ENCODE data around the gene FAM20C.

Gene FAM20C

DNA sequence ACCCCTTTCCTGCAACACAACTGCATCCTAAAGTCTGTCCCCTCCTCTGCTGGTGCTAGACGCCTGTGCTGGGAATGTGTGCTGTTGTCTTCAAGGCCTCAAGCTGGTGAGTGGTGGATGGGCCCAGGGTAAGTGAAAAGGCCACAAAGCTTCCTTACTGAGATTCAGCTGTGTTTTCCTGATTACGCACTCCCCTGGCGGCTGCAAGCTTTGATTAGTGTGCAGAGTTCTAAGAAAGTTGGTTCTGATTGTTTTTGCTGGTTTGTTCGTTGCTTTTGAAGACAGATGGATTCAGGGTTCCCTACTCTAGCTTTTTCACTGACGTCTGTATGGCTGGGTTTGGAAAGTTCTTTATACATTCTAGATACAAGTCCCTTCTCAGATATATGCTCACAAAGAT is 85.7 kb downstream of the FAM20C start:
- no peak for DNase-seq

- no peak for DNase-seq
These were observed 87.5 kb downstream of the FAM20C start for GRCh38 chr7:279821-280220.

GRCh38 chr7:280461-280860 is 88.1 kb downstream of the FAM20C start:
- no peak for DNase-seq

GRCh38 chr7:281637-282036 is 89.3 kb downstream of the FAM20C start:
- no peak for DNase-seq

DNA sequence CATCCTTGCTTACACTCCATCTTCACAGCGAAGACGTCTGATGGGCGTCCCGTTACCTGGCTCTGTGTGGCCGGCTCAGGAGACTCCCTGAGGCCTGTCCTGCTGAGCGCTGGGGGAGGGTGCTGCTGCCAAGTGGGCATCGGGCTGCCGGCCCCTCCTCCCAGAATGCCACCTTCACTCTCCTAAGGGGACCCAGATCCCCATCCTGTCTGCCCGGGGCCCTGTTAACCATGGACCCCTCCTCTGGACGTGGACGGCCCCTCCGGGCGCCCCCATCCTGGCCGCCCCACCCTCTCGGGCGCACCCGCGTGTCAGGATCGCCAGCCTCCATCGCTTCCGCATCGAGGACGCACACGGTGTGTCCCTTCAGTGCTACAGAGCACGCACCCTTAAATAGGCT is 90.2 kb downstream of the FAM20C start:
- DNase-seq = no peak

GRCh38 chr7:284762-285722 is 92.7 kb downstream of the FAM20C start:
- DNase-seq = no peak

DNA sequence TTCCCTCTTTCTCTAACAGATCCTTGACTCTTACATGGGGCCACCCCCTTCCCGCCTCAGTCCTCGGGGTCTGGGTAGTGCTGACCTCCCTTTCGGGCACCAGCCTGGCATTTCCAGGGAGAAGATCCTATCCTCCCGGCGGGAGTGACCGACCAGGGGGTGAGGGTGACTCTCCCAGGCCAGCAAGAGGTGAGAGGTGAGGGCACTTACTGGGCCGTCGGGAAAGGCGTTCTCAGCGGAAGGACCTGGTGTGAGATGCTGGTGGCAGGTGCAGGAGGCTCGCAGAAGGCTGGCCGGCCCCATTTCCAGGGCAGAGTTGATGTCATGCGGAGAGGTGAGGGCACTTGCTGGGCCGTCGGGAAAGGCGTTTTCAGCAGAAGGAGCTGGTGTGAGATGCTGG is 93.4 kb downstream of the FAM20C start:
- DNase-seq = no peak

DNA sequence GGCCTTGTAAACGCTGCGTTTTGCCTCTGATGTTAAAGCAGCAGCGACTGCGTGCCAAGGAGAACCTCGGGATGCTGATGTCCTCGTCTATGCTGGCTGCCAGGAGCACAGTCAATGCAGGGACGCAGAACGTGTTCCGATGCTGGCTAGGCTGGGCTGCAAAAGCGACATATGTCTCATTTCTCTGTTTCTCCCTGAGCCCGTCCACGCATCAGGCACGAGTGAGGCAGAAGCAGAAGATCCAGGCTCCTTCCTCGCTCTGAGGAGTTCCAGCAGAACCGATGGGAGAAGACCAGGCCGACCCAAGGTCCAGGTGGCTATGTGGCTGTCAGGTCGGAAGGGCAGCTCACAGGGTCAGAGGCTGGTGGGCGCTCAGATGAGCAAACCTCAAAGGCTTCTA is 93.9 kb downstream of the FAM20C start:
- DNase-seq = no peak

DNA sequence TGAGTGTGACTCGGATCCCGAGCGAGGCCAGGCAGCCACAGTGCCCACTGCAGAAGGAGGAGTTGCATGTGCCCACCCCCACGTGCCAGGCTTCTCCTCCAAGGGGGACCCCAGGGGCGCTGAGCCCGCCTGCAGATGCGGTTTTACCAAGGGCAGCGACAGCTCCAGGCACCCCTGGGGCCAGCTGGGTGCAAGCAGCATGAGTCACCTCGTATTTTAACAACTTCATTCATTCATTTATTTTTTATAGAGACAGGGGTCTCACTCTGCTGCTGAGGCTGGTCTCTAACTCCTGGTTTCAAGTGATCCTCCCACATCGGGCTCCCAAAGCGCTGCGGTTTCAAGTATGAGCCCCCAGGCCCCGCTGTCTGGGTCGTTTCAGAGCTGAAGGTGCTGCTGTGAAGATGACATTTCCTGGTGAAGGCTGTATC is 96.3 kb downstream of the FAM20C start:
- DNase-seq = no peak

GRCh38 chr7:289209-289755 is 96.9 kb downstream of the FAM20C start:
- DNase-seq = no peak

- DNase-seq = no peak
These were observed 97.6 kb downstream of the FAM20C start, which contains the start of gene FOXL3 for GRCh38 chr7:289756-290553. TSS of gene FOXL3 (plus strand) at chr7:290170. CDS start at chr7:290170, 0 bp downstream.

DNA sequence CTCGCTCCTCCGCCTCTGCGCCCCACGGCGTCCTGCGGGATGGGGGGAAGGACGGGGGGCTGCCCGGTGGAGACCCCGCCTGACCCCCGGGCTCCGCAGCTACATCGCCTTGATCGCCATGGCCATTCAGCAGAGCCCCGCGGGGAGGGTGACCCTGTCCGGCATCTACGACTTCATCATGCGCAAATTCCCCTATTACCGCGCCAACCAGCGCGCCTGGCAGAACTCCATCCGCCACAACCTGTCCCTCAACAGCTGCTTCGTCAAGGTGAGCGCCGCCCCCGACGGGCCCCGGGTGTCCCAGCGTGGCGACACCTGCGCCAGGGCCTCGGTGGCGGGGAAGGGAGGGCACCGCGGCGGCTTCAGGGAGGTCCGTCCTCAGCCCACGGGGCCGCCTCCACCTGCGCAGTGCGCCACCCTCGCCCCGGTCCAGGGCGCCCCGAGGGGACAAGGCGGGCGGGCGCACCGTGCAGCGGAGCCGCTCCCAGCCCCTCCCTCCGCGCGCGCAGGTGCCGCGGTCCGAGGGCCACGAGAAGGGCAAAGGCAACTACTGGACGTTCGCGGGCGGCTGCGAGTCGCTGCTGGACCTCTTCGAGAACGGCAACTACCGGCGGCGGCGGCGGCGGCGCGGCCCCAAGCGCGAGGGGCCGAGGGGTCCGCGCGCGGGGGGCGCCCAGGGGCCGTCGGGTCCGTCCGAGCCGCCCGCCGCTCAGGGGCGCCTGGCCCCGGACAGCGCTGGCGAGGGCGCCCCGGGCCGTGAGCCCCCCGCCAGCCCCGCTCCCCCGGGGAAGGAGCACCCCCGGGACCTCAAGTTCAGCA is 98.4 kb downstream of the FAM20C start:
- no peak for DNase-seq

- DNase-seq = no peak
These were observed 99.2 kb downstream of the FAM20C start for GRCh38 chr7:291373-292092.

- no peak for DNase-seq
These were observed 99.9 kb downstream of the FAM20C start for GRCh38 chr7:292226-292625.

DNA sequence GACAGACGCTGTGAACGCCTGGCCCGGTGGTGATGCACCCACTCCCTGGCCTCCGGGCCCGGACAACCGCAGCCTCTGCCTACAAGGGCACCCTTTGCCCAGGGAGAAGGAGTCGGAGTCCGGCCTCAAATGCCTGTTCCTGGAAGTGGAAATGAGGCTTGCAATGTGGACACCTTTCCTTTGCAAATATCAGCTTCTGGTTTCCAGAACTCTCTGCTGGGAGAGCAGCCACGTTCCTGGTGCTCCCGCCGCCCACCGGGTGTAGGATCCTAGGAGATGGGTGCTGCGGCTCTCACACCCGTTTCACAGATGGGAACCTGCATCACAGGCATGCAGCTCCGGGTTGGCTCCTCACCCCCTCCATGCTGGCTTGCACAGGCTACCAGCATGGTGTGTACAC is 100.5 kb downstream of the FAM20C start:
- no peak for DNase-seq

DNA sequence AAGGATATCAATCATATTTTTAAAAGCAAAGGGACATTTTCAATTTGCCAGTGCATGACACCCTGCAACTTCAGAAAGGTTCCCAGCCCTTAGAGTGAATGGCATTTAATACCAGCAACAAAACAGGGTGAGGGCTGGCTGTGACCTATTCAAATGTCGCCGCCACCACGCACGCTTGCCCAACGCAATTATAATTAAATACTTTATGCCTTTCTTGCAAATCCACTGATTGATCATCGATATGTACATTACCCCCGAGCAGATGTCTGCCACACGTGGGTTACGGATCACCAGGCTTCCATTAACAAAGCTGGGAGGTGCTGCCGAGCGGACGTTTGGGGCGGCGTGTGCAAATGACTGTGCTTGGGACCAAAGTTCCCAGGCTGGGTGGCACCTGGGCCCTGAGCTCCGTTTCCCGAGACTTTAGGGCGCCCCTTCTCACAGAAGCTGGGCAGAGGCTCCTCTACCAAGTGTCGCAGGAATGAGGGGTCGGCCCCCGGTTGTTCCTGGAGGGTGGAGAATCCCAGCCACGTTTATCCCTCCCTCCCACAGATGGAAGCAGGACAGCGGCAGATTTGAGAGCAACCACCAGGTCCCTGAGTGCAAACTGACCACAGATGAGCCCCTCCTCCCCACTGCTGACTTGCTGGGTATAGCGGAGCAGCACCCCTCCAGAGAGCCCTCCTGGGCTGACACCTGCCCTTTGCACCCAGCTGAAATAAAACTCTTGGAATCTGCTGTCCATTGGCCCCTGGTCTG is 101.5 kb downstream of the FAM20C start:
- no peak for DNase-seq

- no peak for DNase-seq
These were observed 102.2 kb downstream of the FAM20C start for GRCh38 chr7:294440-295154.

DNA sequence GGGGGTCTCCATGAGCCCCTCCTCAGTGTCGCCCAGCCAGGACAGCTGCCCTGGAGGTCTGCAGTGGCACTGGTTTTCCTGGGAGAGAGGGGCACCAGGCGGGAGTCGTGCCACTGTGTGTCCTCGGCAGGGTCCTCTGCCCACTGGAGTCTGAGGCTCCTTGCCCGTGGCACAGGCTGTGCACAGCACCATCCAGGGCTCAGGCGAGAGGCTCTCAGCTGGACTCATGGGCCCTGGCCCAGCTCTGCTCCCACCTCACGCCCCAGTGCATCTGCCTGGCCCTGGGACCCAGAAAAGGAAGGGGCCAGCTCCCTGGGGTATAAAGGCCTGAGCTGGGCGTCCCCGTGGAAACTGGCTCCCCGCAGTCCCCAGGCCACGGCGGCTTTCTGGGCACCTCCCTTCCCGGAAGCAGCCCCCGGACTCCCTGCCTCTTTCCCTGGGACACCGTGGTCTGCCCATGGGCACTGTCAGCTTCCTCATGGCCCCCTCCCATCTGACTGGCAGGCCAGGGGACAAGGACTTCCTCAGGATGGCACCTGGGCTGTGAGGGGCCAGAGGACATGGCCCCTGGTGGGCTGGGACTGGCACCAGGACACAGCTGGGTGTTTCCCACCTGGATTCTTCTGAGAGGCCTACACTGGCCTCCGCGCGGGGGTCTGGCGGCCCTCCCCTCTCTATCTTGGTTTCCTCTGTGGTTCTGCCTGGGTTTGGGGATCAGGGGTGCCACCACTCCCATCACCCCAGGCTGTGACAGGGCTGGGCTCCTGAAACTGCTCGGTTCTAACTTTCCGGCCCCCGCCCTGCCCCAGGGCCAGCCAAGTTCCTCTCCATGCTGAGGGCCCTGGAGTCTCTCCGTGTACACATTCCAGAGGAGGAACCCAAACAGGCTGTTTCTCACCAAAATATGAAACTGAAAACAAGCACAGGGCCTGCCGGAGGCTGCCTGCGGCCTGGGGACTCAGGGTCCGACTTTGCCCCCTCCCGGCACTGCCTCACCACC is 103.1 kb downstream of the FAM20C start:
- no peak for DNase-seq

- no peak for DNase-seq
These were observed 104.1 kb downstream of the FAM20C start for GRCh38 chr7:296373-296945.

Data from activated T-cell treated with anti-CD3 and anti-CD28 coated beads, Interleukin-2, amount 50 U/mL, for 48 hours (primary cell).